CD4-positive, alpha-beta T cell (primary cell): ENCODE results near the gene WWOX. TPM values are rescaled to one million over a fixed set of nuclear protein-coding genes. Genes with fewer than 3 reads are reported as not detected.

Experiments used
- ATAC-seq: fragments of 200-7000 bp; cut with Tn5 transposase; one replicate; pipeline ENCODE4 v1.10.0; 2022; ENCODE audit warnings: mild to moderate bottlenecking; ENCODE audit not compliant: poor library complexity
- CTCF ChIA-PET: fragments of 350-600 bp; sonication (Branson Sonifier 250); formaldehyde crosslinking; loops from one replicate; lab custom pipeline; 2021; ENCODE audit warnings: antibody characterized with exemption, inconsistent platforms; lab: Charles Lee
- POLR2A ChIA-PET: fragments of 350-600 bp; sonication (Branson Sonifier 250); formaldehyde crosslinking; loops from one replicate; lab custom pipeline; 2021; ENCODE audit warnings: antibody characterized with exemption, inconsistent platforms; lab: Charles Lee
- DNase-seq, 14 experiments: peaks; one replicate each; pipeline ENCODE4 v3.0.0-alpha.2; 2013 to 2020; ENCODE audit warnings: mixed read lengths in 2 of 14
- H3K27ac ChIP-seq, 2 donors: one replicate each; pipeline versions ENCODE4 v1.5.1 to v1.7.0; 2013; ENCODE audit warnings: low read length in 2 of 2, low read depth in 1 of 2, mild to moderate bottlenecking in 1 of 2
- H3K27me3 ChIP-seq, 2 experiments: 1 replicate in 1 of 2; 2 replicates in 1 of 2; pipeline versions ENCODE4 v1.6.1 to v1.7.0; 2013; ENCODE audit warnings: low read length in 2 of 2, control low read depth in 1 of 2, mild to moderate bottlenecking in 1 of 2, moderate library complexity in 1 of 2; ENCODE audit not compliant: insufficient read depth in 2 of 2, control insufficient read depth in 1 of 2
- H3K36me3 ChIP-seq: one replicate; pipeline ENCODE4 v1.6.1; 2013; ENCODE audit warnings: low read length, control low read depth; ENCODE audit not compliant: insufficient read depth
- H3K4me1 ChIP-seq: one replicate; pipeline ENCODE4 v1.6.1; 2013; ENCODE audit warnings: low read length, control low read depth; ENCODE audit not compliant: insufficient read depth
- H3K4me3 ChIP-seq: one replicate; pipeline ENCODE4 v1.5.1; 2013; ENCODE audit warnings: mild to moderate bottlenecking, low read length, moderate library complexity
- H3K9me3 ChIP-seq, 2 experiments: 1 replicate in 1 of 2; 2 replicates in 1 of 2; pipeline versions ENCODE4 v1.6.1 to v1.7.0; 2013; ENCODE audit warnings: low read length in 2 of 2, mild to moderate bottlenecking in 2 of 2, control low read depth in 1 of 2, moderate library complexity in 1 of 2; ENCODE audit not compliant: control insufficient read depth in 1 of 2, insufficient read depth in 1 of 2
- H3K27ac Mint-ChIP-seq: one replicate; pipeline ENCODE4 v1.8.0; 2020; ENCODE audit warnings: mixed read lengths
- H3K27me3 Mint-ChIP-seq: one replicate; pipeline ENCODE4 v1.8.0; 2021; ENCODE audit warnings: mixed read lengths
- H3K36me3 Mint-ChIP-seq: one replicate; pipeline ENCODE4 v1.8.0; 2021; ENCODE audit warnings: low read depth, mixed read lengths
- H3K4me1 Mint-ChIP-seq: one replicate; pipeline ENCODE4 v1.8.0; 2021; ENCODE audit warnings: low read depth, mixed read lengths
- H3K4me3 Mint-ChIP-seq: one replicate; pipeline ENCODE4 v1.8.0; 2020; ENCODE audit warnings: mild to moderate bottlenecking, mixed read lengths
- H3K9me3 Mint-ChIP-seq: one replicate; pipeline ENCODE4 v1.8.0; 2020; ENCODE audit warnings: mixed read lengths
- CTCF ChIP-seq: fragments of 200-600 bp; IDR thresholded peaks from one replicate; pipeline ENCODE4 v1.8.0; 2022; ENCODE audit warnings: antibody characterized with exemption, mild to moderate bottlenecking
- intact Hi-C, 2 experiments: fragments of 100-400 bp; cut with DNase I in 1 of 2; cut with micrococcal nuclease in 1 of 2; formaldehyde crosslinking; loops; one replicate each; pipeline versions ENCODE4 v1.15.1 to v1.9.0; 2023 to 2025; cut with DNase I, micrococcal nuclease
- total RNA-seq, 174 experiments: library from RNA in 2 of 174; stranded (reverse) in 2 of 174; gene quantifications; one replicate each; pipeline ENCODE4 v1.2.3 and lab custom pipeline; 2021 to 2026

WWOX gene
- total RNA-seq, 2 experiments from 2014 or later: 19.3 to 21.7 TPM

GRCh38 chr16:78377312-78377711 lies 277.9 kb downstream of the WWOX start:
- Histone ChIP-seq H3K27ac (no peak overlapping the region), H3K9me3 (no peaks in the 10 kb centered on the region), H3K4me1 (no peaks in the 10 kb centered on the region), H3K27me3 (no peaks in the 10 kb centered on the region), H3K36me3 (no peaks in the 10 kb centered on the region), H3K4me3 (no peak overlapping the region)
- Mint-ChIP-seq H3K27ac (no peak overlapping the region), H3K36me3 (no peaks in the 10 kb centered on the region), H3K4me3 (no peak overlapping the region), H3K4me1 (no peaks in the 10 kb centered on the region), H3K9me3 (no peaks in the 10 kb centered on the region), H3K27me3 (no peaks in the 10 kb centered on the region)
- DNase-seq: no peak
- ATAC-seq: no peak
- ChIA-PET POLR2A (no interaction called here), CTCF (interaction anchor here (1.0 kb wide), 1 partner anchor 11 kb away, joined by 3 read pairs; no protein-coding TSS in a partner anchor)
- TF ChIP-seq CTCF: no peak
- intact Hi-C loops: no loop called here

GRCh38 chr16:78381060-78381459 lies 281.6 kb downstream of the WWOX start:
- CTCF ChIA-PET: no interaction called here
- Mint-ChIP-seq H3K4me1 (no peaks in the 10 kb centered on the region), H3K27me3 (no peaks in the 10 kb centered on the region), H3K4me3 (no peak overlapping the region), H3K36me3 (no peaks in the 10 kb centered on the region), H3K9me3 (no peaks in the 10 kb centered on the region), H3K27ac (no peak overlapping the region)
- no peak for TF ChIP-seq CTCF
- intact Hi-C loops: no loop called here
- H3K4me3 ChIP-seq: no peak overlapping the region
- no peaks in the 10 kb centered on the region for H3K4me1 ChIP-seq
- no peaks in the 10 kb centered on the region for H3K36me3 ChIP-seq
- no peak overlapping the region for H3K27ac ChIP-seq
- ATAC-seq (no peak), DNase-seq (no peak)
- POLR2A ChIA-PET: no interaction called here
- H3K27me3 ChIP-seq: no peaks in the 10 kb centered on the region
- H3K9me3 ChIP-seq: no peaks in the 10 kb centered on the region

GRCh38 chr16:78383118-78383517 lies 283.7 kb downstream of the WWOX start:
- Mint-ChIP-seq H3K4me1 (no peaks in the 10 kb centered on the region), H3K9me3 (no peaks in the 10 kb centered on the region), H3K4me3 (no peak overlapping the region), H3K36me3 (peaks cover 15% of the 10 kb centered on the region), H3K27ac (no peak overlapping the region), H3K27me3 (no peaks in the 10 kb centered on the region)
- Histone ChIP-seq H3K27ac (no peak overlapping the region), H3K4me3 (no peak overlapping the region), H3K27me3 (no peaks in the 10 kb centered on the region), H3K4me1 (no peaks in the 10 kb centered on the region), H3K36me3 (no peaks in the 10 kb centered on the region), H3K9me3 (no peaks in the 10 kb centered on the region)
- intact Hi-C loops: no loop called here
- no peak for DNase-seq
- ChIA-PET POLR2A (no interaction called here), CTCF (interaction anchor here (1.0 kb wide), 1 partner anchor 16 kb away, joined by 5 read pairs; no protein-coding TSS in a partner anchor)
- no peak for TF ChIP-seq CTCF
- no peak for ATAC-seq
